ENCODE results near the gene ATP1B1. TPM values are rescaled to one million over a fixed set of nuclear protein-coding genes. Genes with fewer than 3 reads are reported as not detected.

ATP1B1 gene
- total and polyA plus RNA-seq, 2 of the 13 experiments (the other 11 are each of a cell fraction or from before 2014, with no cell fraction given), result 134 to 135 TPM

- TF ChIP-seq PAWR (CRISPR knock-in tag; IDR thresholded peaks at IDR 0.05; ENCODE audit: borderline replicate concordance), result no peak
- TF ChIP-seq SNAPC4 (CRISPR knock-in tag; IDR thresholded peaks at IDR 0.05), result no peak
- no peak for TF ChIP-seq ZNF629 (CRISPR knock-in tag; conservative IDR thresholded peaks at IDR 0.05)
- TF ChIP-seq ZNF646 (CRISPR knock-in tag; IDR thresholded peaks at IDR 0.05), result no peak
- no peak for TF ChIP-seq ZNF558 (CRISPR knock-in tag; IDR thresholded peaks at IDR 0.05; ENCODE audit: borderline replicate concordance)
- peak; percentile 83; the same call in 1 of the 2 replicates for TF ChIP-seq REL (CRISPR knock-in tag; conservative IDR thresholded peaks at IDR 0.05)
- no peak; the same call in 1 of the 2 replicates for TF ChIP-seq RXRA (CRISPR knock-in tag; IDR thresholded peaks at IDR 0.05)
- TF ChIP-seq CREM (IDR thresholded peaks at IDR 0.05), result no peak
- TF ChIP-seq CREM (CRISPR knock-in tag; IDR thresholded peaks at IDR 0.05), result no peak
- TF ChIP-seq ZC3H13 (CRISPR knock-in tag; IDR thresholded peaks at IDR 0.05), result peak; percentile 74; the same call in 1 of the 2 replicates
- 0 out of 2 replicates have a peak, but pooled peaks have one; percentile 29 for TF ChIP-seq E2F1 (CRISPR knock-in tag; IDR thresholded peaks at IDR 0.05)
- TF ChIP-seq KLF6 (CRISPR knock-in tag; IDR thresholded peaks at IDR 0.05), result peak; percentile 53
- TF ChIP-seq ARID3A (IDR thresholded peaks at IDR 0.05; ENCODE audit: low read depth, low read length), result no peak
- TF ChIP-seq YY1 (IDR thresholded peaks at IDR 0.05; ENCODE audit: insufficient read depth, insufficient replicate concordance, low read depth, low read length), result peak; percentile 28
Measured at GRCh38 chr1:169106095-169106920, at the start of gene ATP1B1 (continued).
